OCI-LY3 (cell line): ENCODE results near the gene ELFN2.

Experiments used
- EZH2phosphoT487 ChIP-seq: fragments of 200-600 bp; shearing (Covaris generic); IDR thresholded peaks from 2 replicates; pipeline ENCODE4 v1.6.1; 2018; ENCODE audit warnings: antibody characterized with exemption, mixed run types, low read depth
- TF ChIP-seq, protein P1 (sequence below): fragments of 200-600, 300-600 bp; sonication (generic); IDR thresholded peaks from 2 replicates; pipeline ENCODE4 v1.5.1; 2014; ENCODE audit warnings: antibody characterized with exemption, low read length, low read depth

DNA sequence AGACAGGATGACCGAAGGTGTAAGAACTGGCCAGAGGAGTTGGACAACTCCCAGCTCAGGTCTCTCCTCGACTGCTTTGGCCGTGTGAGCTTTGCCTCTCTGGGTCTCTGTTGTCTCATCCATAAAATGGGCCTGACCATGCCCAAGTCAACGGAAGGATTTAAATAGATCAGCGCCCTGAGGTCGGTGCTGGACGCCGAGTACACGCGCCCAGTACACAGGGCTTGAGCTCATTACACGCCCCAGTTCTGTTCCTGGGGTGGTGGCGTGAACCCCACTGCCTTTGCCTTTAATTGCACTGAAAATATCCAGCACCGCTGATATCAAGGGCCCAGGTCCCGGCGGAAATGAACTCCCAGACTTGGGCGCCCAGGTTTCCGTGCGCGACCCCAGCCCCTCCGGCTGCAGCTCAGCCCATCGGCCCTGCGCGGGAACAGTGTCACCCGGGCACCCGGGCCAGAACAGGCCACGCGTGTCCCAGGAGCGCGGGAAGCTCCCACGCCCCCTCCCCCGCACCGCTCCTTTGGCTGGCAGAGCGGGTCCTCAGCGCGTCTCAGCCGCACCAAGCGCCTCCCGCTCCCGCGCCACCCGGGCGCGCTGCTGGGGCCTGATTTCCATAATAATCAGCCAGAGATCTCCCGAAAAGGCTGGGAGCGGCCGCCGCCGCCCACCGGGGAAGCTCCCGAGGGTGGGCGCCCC lies 102.8 kb downstream of the ELFN2 start:
- TF ChIP-seq, protein P1, sequence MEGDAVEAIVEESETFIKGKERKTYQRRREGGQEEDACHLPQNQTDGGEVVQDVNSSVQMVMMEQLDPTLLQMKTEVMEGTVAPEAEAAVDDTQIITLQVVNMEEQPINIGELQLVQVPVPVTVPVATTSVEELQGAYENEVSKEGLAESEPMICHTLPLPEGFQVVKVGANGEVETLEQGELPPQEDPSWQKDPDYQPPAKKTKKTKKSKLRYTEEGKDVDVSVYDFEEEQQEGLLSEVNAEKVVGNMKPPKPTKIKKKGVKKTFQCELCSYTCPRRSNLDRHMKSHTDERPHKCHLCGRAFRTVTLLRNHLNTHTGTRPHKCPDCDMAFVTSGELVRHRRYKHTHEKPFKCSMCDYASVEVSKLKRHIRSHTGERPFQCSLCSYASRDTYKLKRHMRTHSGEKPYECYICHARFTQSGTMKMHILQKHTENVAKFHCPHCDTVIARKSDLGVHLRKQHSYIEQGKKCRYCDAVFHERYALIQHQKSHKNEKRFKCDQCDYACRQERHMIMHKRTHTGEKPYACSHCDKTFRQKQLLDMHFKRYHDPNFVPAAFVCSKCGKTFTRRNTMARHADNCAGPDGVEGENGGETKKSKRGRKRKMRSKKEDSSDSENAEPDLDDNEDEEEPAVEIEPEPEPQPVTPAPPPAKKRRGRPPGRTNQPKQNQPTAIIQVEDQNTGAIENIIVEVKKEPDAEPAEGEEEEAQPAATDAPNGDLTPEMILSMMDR, result no peak
- TF ChIP-seq EZH2phosphoT487, result no peak
